ENCODE data around the gene CREBBP. TPM values are rescaled to one million over a fixed set of nuclear protein-coding genes. Genes with fewer than 3 reads are reported as not detected.

Gene CREBBP
- total and polyA plus RNA-seq, 2 donors from 2014 or later, result 5.9 to 74.6 TPM

DNA sequence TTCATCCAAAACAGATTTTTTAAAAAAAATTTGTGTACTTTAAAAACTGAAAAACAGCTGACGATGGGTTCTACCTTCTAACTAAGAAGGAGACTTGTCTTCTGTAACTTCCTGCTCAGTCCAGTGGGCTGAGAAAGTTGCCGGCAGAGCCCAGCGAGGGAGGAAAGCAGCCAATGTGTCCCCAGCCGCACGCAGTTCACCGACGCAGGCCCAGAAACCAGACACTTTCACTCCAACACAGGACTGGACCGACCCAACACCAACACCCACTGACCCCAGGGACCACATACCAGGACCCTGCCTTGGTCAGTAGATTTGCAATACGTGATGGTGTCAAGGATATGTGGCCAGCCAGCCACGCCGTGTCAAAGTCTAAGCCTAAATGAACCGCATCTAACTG is 188.8 kb downstream of the CREBBP start:
- intact Hi-C loops (cut with DNase I), result no loop called here
- H3K27ac ChIP-seq (ENCODE audit: low read depth in 2 of 2, low read length in 2 of 2), result no peak overlapping the region

GRCh38 chr16:3690980-3691720 is 189.4 kb downstream of the CREBBP start:
- intact Hi-C loops (cut with DNase I), result no loop called here
- H3K9ac ChIP-seq (ENCODE audit: low read length in 3 of 3), result peak overlapping the region in 1 of 3 donors; percentile 17
- DNase-seq, result peak in 1 of 5 donors; percentile 48
- H3K4me3 ChIP-seq (ENCODE audit: low read length in 3 of 3), result peak overlapping the region in 2 of 3 donors; percentile 46 to 72
- H3K9me3 ChIP-seq (ENCODE audit: control insufficient read depth in 2 of 3, insufficient read depth in 1 of 3, low read length in 3 of 3), result no peaks in the 10 kb centered on the region
- TF ChIP-seq CTCF (IDR thresholded peaks at IDR 0.05; ENCODE audit: borderline replicate concordance, extremely low read depth, insufficient read depth), result no peak
- no peaks in the 10 kb centered on the region for H3K27me3 ChIP-seq (ENCODE audit: control insufficient read depth, insufficient read depth, low read length)
- H3K27ac ChIP-seq (ENCODE audit: low read depth in 2 of 2, low read length in 2 of 2), result no peak overlapping the region
- peaks cover 0 to 7% (median 4%) of the 10 kb centered on the region in 3 donors for H3K36me3 ChIP-seq (ENCODE audit: control insufficient read depth in 2 of 3, insufficient read depth in 3 of 3, low read length in 3 of 3)
- no peak for FAIRE-seq
- peaks cover 0 to 7% (median 0%) of the 10 kb centered on the region in 3 donors for H3K4me1 ChIP-seq (ENCODE audit: control insufficient read depth in 2 of 3, insufficient read depth in 2 of 3, low read depth in 1 of 3, low read length in 3 of 3)

More for the DNA sequence above, 188.8 kb downstream of the CREBBP start:
- Histone ChIP-seq H3K9ac (ENCODE audit: low read length in 3 of 3) (no peak overlapping the region), H3K4me3 (ENCODE audit: low read length in 3 of 3) (no peak overlapping the region), H3K36me3 (ENCODE audit: control insufficient read depth in 2 of 3, insufficient read depth in 3 of 3, low read length in 3 of 3) (peaks cover 0 to 7% (median 4%) of the 10 kb centered on the region in 3 donors), H3K9me3 (ENCODE audit: control insufficient read depth in 2 of 3, insufficient read depth in 1 of 3, low read length in 3 of 3) (no peaks in the 10 kb centered on the region), H3K27me3 (ENCODE audit: control insufficient read depth, insufficient read depth, low read length) (no peaks in the 10 kb centered on the region), H3K4me1 (ENCODE audit: control insufficient read depth in 2 of 3, insufficient read depth in 2 of 3, low read depth in 1 of 3, low read length in 3 of 3) (peaks cover 0 to 7% (median 0%) of the 10 kb centered on the region in 3 donors)
- DNase-seq (peak in 3 of 5 donors; percentile 25 to 34 (median 26)), FAIRE-seq (no peak)
- TF ChIP-seq CTCF (IDR thresholded peaks at IDR 0.05; ENCODE audit: borderline replicate concordance, extremely low read depth, insufficient read depth), result no peak

DNA sequence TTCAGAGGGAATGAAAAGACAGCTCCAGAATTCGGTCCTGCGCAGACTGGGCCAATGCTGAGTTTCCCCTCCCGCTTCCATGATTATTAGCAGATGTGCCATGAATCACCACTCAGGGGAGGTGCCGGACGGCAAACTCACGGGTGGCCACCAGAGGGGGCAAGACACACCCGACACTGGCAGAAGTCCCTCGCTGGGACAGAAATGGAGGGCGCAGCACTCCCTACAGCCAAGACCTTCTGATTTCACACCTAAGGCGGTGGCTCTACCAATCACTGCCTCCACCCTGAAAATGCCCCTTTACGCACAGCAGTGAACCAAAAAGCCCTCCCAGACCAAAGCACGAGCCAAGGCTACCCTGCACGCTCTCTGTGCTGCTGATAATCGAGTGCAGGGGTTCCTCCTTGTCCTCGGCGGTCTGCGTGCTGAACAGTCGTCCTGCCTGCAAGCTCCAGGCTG is 190.0 kb downstream of the CREBBP start:
- FAIRE-seq, result no peak
- H3K27ac ChIP-seq (ENCODE audit: low read depth in 2 of 2, low read length in 2 of 2), result no peak overlapping the region

More for the DNA sequence above, 190.0 kb downstream of the CREBBP start:
- no peaks in the 10 kb centered on the region for H3K9me3 ChIP-seq (ENCODE audit: control insufficient read depth in 2 of 3, insufficient read depth in 1 of 3, low read length in 3 of 3)
- intact Hi-C loops (cut with DNase I), result no loop called here
- peak; percentile 90 to 96 (median 90) for DNase-seq
- peaks cover 0 to 7% (median 0%) of the 10 kb centered on the region in 3 donors for H3K4me1 ChIP-seq (ENCODE audit: control insufficient read depth in 2 of 3, insufficient read depth in 2 of 3, low read depth in 1 of 3, low read length in 3 of 3)
- H3K36me3 ChIP-seq (ENCODE audit: control insufficient read depth in 2 of 3, insufficient read depth in 3 of 3, low read length in 3 of 3), result peaks cover 0 to 11% (median 9%) of the 10 kb centered on the region in 3 donors
- H3K4me3 ChIP-seq (ENCODE audit: low read length in 3 of 3), result peak overlapping the region; percentile 8 to 72 (median 46)
- TF ChIP-seq CTCF (IDR thresholded peaks at IDR 0.05; ENCODE audit: borderline replicate concordance, extremely low read depth, insufficient read depth), result peak; percentile 85
- peak overlapping the region in 2 of 3 donors; percentile 17 to 19 for H3K9ac ChIP-seq (ENCODE audit: low read length in 3 of 3)
- H3K27me3 ChIP-seq (ENCODE audit: control insufficient read depth, insufficient read depth, low read length), result no peaks in the 10 kb centered on the region

Measured in kidney (tissue), 14 donors.